Thoracic aorta (tissue), 2 donors: Measurements from ENCODE around the gene TGM2. TPM values are rescaled to one million over a fixed set of nuclear protein-coding genes. Genes with fewer than 3 reads are reported as not detected.

Experiments
- ATAC-seq: fragments of 150-250 bp; one replicate; pipeline ENCODE4 v1.8.0; 2017; ENCODE audit warnings: low read depth; ENCODE audit not compliant: insufficient number of reproducible peaks, low FRiP score
- DNase-seq: peaks from one replicate; pipeline ENCODE4 v3.0.0-alpha.2; 2020; ENCODE audit warnings: low spot score
- H3K27ac ChIP-seq, 2 donors: fragments of 200-600 bp; sonication (generic); 1 replicate in 1 of 2; 2 replicates in 1 of 2; pipeline ENCODE4 v1.5.1; 2016; ENCODE audit warnings: mild to moderate bottlenecking in 2 of 2, moderate library complexity in 2 of 2
- H3K27me3 ChIP-seq: fragments of 200-600 bp; sonication (generic); replicated peaks from 2 replicates; pipeline ENCODE4 v1.6.0; 2016; ENCODE audit warnings: mild to moderate bottlenecking; ENCODE audit not compliant: insufficient read depth
- H3K36me3 ChIP-seq: fragments of 200-600 bp; sonication (generic); one replicate; pipeline ENCODE4 v1.5.1; 2016
- H3K4me1 ChIP-seq, 2 donors: fragments of 200-600 bp; sonication (generic); 1 replicate in 1 of 2; 2 replicates in 1 of 2; pipeline versions ENCODE4 v1.5.1 to v1.6.0; 2016; ENCODE audit warnings: low read depth in 2 of 2, mild to moderate bottlenecking in 1 of 2; ENCODE audit not compliant: control insufficient read depth in 1 of 2
- H3K4me3 ChIP-seq: fragments of 200-600 bp; sonication (generic); 2 replicates; pipeline ENCODE4 v1.5.1; 2016; ENCODE audit warnings: mild to moderate bottlenecking
- H3K9me3 ChIP-seq: fragments of 200-600 bp; sonication (generic); 2 replicates; pipeline ENCODE4 v1.5.1; 2016
- CTCF ChIP-seq: fragments of 200-600 bp; sonication (generic); IDR thresholded peaks from one replicate; pipeline ENCODE4 v1.5.1; 2019; ENCODE audit warnings: antibody characterized with exemption
- total RNA-seq, 2 donors: library from RNA; depleted of rRNA; stranded (reverse); fragments of >200 nt; gene quantifications; one replicate each; pipeline versions ENCODE4 v1.1.0 to v1.2.3, GENCODE V29; 2016

The TGM2 gene
- total RNA-seq, 2 donors from 2014 or later, result 371 to 755 TPM

GRCh38 chr20:38131588-38132121 lies 33.4 kb downstream of the TGM2 start:
- DNase-seq (no peak), ATAC-seq (no peak)
- no peaks in the 10 kb centered on the region for H3K27me3 ChIP-seq
- peak overlapping the region in 1 of 2 donors; percentile 30 for H3K27ac ChIP-seq
- peaks cover 40% of the 10 kb centered on the region for H3K36me3 ChIP-seq
- no peak overlapping the region for H3K4me3 ChIP-seq
- H3K9me3 ChIP-seq, result no peaks in the 10 kb centered on the region
- peaks cover 23 to 52% of the 10 kb centered on the region in 2 donors for H3K4me1 ChIP-seq
- no peak for TF ChIP-seq CTCF

GRCh38 chr20:38130687-38131587 lies 34.1 kb downstream of the TGM2 start:
- Histone ChIP-seq H3K27ac (peak overlapping the region in 1 of 2 donors; percentile 30), H3K4me3 (no peak overlapping the region), H3K9me3 (no peaks in the 10 kb centered on the region), H3K4me1 (peaks cover 30 to 53% of the 10 kb centered on the region in 2 donors), H3K27me3 (no peaks in the 10 kb centered on the region), H3K36me3 (peaks cover 33% of the 10 kb centered on the region)
- DNase-seq (no peak), ATAC-seq (no peak)
- no peak for TF ChIP-seq CTCF

GRCh38 chr20:38129893-38130609 lies 35.0 kb downstream of the TGM2 start:
- DNase-seq, result no peak
- peaks cover 32% of the 10 kb centered on the region for H3K36me3 ChIP-seq
- H3K27ac ChIP-seq, result peak overlapping the region in 1 of 2 donors; percentile 90

GRCh38 chr20:38129248-38129865 lies 35.7 kb downstream of the TGM2 start:
- H3K27me3 ChIP-seq, result no peaks in the 10 kb centered on the region

More at GRCh38 chr20:38129893-38130609, 35.0 kb downstream of the TGM2 start:
- no peak for ATAC-seq
- Histone ChIP-seq H3K9me3 (no peaks in the 10 kb centered on the region), H3K27me3 (no peaks in the 10 kb centered on the region), H3K4me1 (peaks cover 32 to 52% of the 10 kb centered on the region in 2 donors), H3K4me3 (no peak overlapping the region)
- TF ChIP-seq CTCF, result no peak

More at GRCh38 chr20:38129248-38129865, 35.7 kb downstream of the TGM2 start:
- ATAC-seq (no peak), DNase-seq (no peak)
- no peak overlapping the region for H3K4me3 ChIP-seq
- peaks cover 27 to 51% of the 10 kb centered on the region in 2 donors for H3K4me1 ChIP-seq
- H3K27ac ChIP-seq, result peak overlapping the region; percentile 90 to 91
- H3K9me3 ChIP-seq, result no peaks in the 10 kb centered on the region
- TF ChIP-seq CTCF, result no peak
- H3K36me3 ChIP-seq, result peaks cover 32% of the 10 kb centered on the region
